PC-3 (cell line): Measurements from ENCODE around the gene TTC28. TPM values are rescaled to one million over a fixed set of nuclear protein-coding genes. Genes with fewer than 3 reads are reported as not detected.

Experiments used
- ATAC-seq: fragments of 200-7000 bp; cut with Tn5 transposase; 2 replicates; pipeline ENCODE4 v1.9.1; 2020; ENCODE audit warnings: mild to moderate bottlenecking, moderate library complexity
- BruUV-seq: library from RNA; stranded (reverse); fragments of 400-500 nt; replicated peaks from 2 replicates; lab custom pipeline; 2021; lab: Mats Ljungman, UMichigan
- CTCF ChIA-PET: fragments of 300-600 bp; sonication (Branson Sonifier 250); formaldehyde crosslinking; loops from one replicate; lab custom pipeline; 2022; ENCODE audit warnings: antibody characterized with exemption; lab: Charles Lee
- POLR2A ChIA-PET: fragments of 300-600 bp; sonication (Branson Sonifier 250); formaldehyde crosslinking; loops from one replicate; lab custom pipeline; 2022; ENCODE audit warnings: antibody characterized with exemption; ENCODE audit not compliant: unreplicated experiment; lab: Charles Lee
- DNase-seq: peaks from one replicate; pipeline ENCODE4 v3.0.0-alpha.2; 2015
- H2AFZ ChIP-seq: fragments of 300-600 bp; sonication (generic); 2 replicates; pipeline ENCODE4 v1.6.0; 2016; ENCODE audit warnings: antibody characterized with exemption, low read length
- H3F3A ChIP-seq: fragments of 300-600 bp; sonication (generic); one replicate; pipeline ENCODE4 v1.6.0; 2017; ENCODE audit warnings: antibody characterized with exemption, low read length, control low read depth, mild to moderate bottlenecking; ENCODE audit not compliant: unreplicated experiment
- H3K27ac ChIP-seq: fragments of 300-600 bp; sonication (generic); 2 replicates; pipeline ENCODE4 v1.5.1; 2016; ENCODE audit warnings: mild to moderate bottlenecking, low read length
- H3K27me3 ChIP-seq: fragments of 300-600 bp; sonication (generic); 2 replicates; pipeline ENCODE4 v1.6.1; 2016; ENCODE audit warnings: low read length, mixed read lengths
- H3K36me3 ChIP-seq: fragments of 300-600 bp; sonication (generic); 2 replicates; pipeline ENCODE4 v1.6.1; 2016; ENCODE audit warnings: low read depth, mixed run types, low read length, mixed read lengths
- H3K4me1 ChIP-seq: fragments of 300-600 bp; sonication (generic); 2 replicates; pipeline ENCODE4 v1.5.1; 2016; ENCODE audit warnings: low read length; ENCODE audit not compliant: insufficient read depth
- H3K4me2 ChIP-seq: fragments of 300-600 bp; sonication (generic); 2 replicates; pipeline ENCODE4 v1.6.0; 2016; ENCODE audit warnings: low read length
- H3K4me3 ChIP-seq: fragments of 300-600 bp; sonication (generic); 2 replicates; pipeline ENCODE4 v1.5.1; 2016; ENCODE audit warnings: mild to moderate bottlenecking, low read length, mixed read lengths
- H3K79me2 ChIP-seq: fragments of 300-600 bp; sonication (generic); 2 replicates; pipeline ENCODE4 v1.6.1; 2017; ENCODE audit warnings: low read length, mixed read lengths
- H3K9ac ChIP-seq: fragments of 300-600 bp; sonication (generic); 2 replicates; pipeline ENCODE4 v1.6.0; 2016; ENCODE audit warnings: mild to moderate bottlenecking, low read length
- H3K9me2 ChIP-seq: fragments of 300-600 bp; sonication (generic); replicated peaks from 2 replicates; pipeline ENCODE4 v1.6.1; 2016; ENCODE audit warnings: mixed run types, low read length, mixed read lengths
- H3K9me3 ChIP-seq: fragments of 300-600 bp; sonication (generic); 2 replicates; pipeline ENCODE4 v1.6.1; 2016; ENCODE audit warnings: low read length, mixed read lengths
- H4K20me1 ChIP-seq: fragments of 300-600 bp; sonication (generic); 2 replicates; pipeline ENCODE4 v1.6.1; 2016; ENCODE audit warnings: low read length, mixed read lengths
- EZH2 ChIP-seq: fragments of 300-600 bp; sonication (generic); IDR thresholded peaks from one replicate; pipeline ENCODE4 v1.6.1; 2017; ENCODE audit warnings: antibody characterized with exemption, mild to moderate bottlenecking, low read length; ENCODE audit not compliant: unreplicated experiment
- EZH2phosphoT487 ChIP-seq: fragments of 300-600 bp; sonication (generic); IDR thresholded peaks from 2 replicates; pipeline ENCODE4 v1.6.1; 2018; ENCODE audit warnings: mild to moderate bottlenecking, antibody characterized with exemption, low read length, borderline replicate concordance
- intact Hi-C: fragments of 100-400 bp; cut with micrococcal nuclease; formaldehyde crosslinking; loops from 2 replicates; pipeline ENCODE4 v1.9.0; 2023
- total RNA-seq: library from RNA; depleted of rRNA; stranded (reverse); fragments of >200 nt; gene quantifications from 2 replicates; pipeline ENCODE4 v1.2.3, GENCODE V29; 2014
- TF ChIP-seq, protein P1 (sequence below): fragments of 300-600 bp; sonication (generic); conservative IDR thresholded peaks from 2 replicates; pipeline ENCODE4 v1.5.1; 2017; ENCODE audit warnings: antibody characterized with exemption, low read depth, mild to moderate bottlenecking, low read length

TTC28 gene
- total RNA-seq, 1 experiment from 2014 or later: 6.3 TPM

DNA sequence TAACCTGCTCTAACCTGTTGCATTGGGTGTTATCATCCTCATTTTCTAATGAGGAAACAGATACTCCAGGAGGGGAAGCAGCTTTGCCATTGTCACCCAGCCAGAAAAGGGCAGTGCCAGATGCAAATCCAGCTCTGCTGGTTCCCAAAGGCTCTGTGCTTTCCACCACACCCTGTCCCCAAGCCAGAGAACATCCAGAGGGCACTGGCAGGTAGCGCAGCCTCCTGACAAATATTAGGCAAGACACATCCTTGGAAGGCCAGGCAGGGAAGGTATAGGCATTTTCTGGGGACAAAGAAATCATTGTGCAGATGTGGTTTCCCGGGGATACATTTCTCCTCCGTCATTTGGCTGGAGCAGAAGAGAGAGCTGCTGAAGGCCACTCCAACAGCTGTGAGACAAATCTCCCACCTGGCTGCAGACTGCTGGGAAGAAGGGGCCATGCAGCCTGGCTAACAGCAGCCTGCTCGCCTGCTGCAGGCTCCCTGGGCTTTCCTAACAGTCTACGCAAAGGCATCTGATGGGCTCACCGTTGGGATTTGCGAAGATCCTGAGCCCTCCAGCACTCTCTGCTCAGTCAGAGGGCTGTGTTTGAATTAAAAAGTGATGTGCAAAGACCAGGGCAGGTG, 666.7 kb downstream of the TTC28 start:
- H3K27ac ChIP-seq: no peak overlapping the region
- no peaks in the 10 kb centered on the region for H3K9me3 ChIP-seq
- H3F3A ChIP-seq: no peaks in the 10 kb centered on the region
- H3K4me3 ChIP-seq: no peak overlapping the region
- no peak for ATAC-seq
- no peak for DNase-seq
- H2AFZ ChIP-seq: no peak overlapping the region
- ChIA-PET CTCF (no interaction called here), POLR2A (no interaction called here)
- no peak overlapping the region for H3K4me2 ChIP-seq
- H3K9me2 ChIP-seq: no peaks in the 10 kb centered on the region
- no peaks in the 10 kb centered on the region for H3K27me3 ChIP-seq
- H3K4me1 ChIP-seq: no peaks in the 10 kb centered on the region
- H4K20me1 ChIP-seq: no peaks in the 10 kb centered on the region
- TF ChIP-seq, protein P1, sequence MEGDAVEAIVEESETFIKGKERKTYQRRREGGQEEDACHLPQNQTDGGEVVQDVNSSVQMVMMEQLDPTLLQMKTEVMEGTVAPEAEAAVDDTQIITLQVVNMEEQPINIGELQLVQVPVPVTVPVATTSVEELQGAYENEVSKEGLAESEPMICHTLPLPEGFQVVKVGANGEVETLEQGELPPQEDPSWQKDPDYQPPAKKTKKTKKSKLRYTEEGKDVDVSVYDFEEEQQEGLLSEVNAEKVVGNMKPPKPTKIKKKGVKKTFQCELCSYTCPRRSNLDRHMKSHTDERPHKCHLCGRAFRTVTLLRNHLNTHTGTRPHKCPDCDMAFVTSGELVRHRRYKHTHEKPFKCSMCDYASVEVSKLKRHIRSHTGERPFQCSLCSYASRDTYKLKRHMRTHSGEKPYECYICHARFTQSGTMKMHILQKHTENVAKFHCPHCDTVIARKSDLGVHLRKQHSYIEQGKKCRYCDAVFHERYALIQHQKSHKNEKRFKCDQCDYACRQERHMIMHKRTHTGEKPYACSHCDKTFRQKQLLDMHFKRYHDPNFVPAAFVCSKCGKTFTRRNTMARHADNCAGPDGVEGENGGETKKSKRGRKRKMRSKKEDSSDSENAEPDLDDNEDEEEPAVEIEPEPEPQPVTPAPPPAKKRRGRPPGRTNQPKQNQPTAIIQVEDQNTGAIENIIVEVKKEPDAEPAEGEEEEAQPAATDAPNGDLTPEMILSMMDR: no peak
- TF ChIP-seq EZH2: no peak
- TF ChIP-seq EZH2phosphoT487: no peak
- H3K36me3 ChIP-seq: no peaks in the 10 kb centered on the region
- no TSS peak for BruUV-seq
- intact Hi-C loops: no loop called here
- H3K9ac ChIP-seq: no peak overlapping the region
- no peaks in the 10 kb centered on the region for H3K79me2 ChIP-seq

DNA sequence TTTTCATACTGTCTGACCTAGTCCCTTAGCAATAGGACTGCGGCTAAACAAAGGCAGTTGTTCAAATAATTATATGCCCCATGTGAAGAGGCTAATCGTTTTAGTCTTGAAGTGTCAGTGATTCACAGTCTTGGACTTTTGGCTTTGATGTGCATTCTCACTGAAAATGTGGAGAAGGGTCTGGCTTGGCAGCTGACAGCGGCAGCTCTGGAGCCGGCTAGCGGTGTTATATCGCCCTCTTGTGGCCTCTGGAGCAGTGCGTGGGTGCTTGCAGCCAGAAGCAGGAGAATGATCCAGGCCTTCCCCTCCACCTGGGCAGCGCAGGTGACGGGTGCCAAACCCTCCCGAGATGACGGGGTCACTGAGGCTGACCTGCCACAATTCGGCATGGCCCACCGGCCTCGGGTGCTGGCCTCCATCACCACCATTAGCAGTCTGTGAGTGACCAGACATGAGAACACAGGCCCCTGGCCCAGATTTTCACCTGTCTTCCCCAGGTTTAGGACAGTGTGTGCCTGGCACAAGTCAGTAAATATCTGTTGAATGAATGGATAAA, 670.3 kb downstream of the TTC28 start:
- Histone ChIP-seq H4K20me1 (no peaks in the 10 kb centered on the region), H2AFZ (no peak overlapping the region), H3K79me2 (no peaks in the 10 kb centered on the region), H3K27me3 (no peaks in the 10 kb centered on the region), H3K4me2 (no peak overlapping the region), H3F3A (no peaks in the 10 kb centered on the region), H3K9ac (no peak overlapping the region), H3K4me3 (no peak overlapping the region), H3K27ac (no peak overlapping the region), H3K4me1 (no peaks in the 10 kb centered on the region), H3K9me2 (no peaks in the 10 kb centered on the region), H3K9me3 (no peaks in the 10 kb centered on the region), H3K36me3 (no peaks in the 10 kb centered on the region)
- no TSS peak for BruUV-seq
- TF ChIP-seq EZH2phosphoT487: no peak
- TF ChIP-seq, protein P1: peak; percentile 87
- intact Hi-C loops: loop anchor here (1.0 kb wide), 2 partner anchors 123 to 128 kb away; no protein-coding TSS in a partner anchor
- ChIA-PET CTCF (no interaction called here), POLR2A (no interaction called here)
- ATAC-seq: peak; percentile 96
- peak; percentile 75 for DNase-seq

DNA sequence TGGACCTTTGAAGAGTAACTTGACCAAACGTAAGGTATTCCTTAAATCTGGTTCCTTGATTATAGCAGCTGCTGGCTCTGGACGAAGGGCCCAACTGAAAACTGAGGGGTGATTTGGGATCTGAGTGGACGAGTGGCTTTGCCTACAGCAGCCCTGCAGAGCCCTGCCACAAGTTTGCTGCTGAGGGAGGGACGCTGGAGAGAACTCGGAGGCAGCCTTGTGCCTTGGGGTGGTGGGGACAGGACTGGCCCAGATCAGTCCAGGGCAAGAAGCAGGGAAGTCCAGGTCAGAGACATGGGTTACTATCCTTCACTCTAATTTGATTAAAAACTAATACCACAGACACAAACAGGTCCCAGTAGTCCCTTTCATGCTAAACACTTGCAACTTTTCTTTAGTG, 671.0 kb downstream of the TTC28 start:
- H2AFZ ChIP-seq: no peak overlapping the region
- H3K9me3 ChIP-seq: no peaks in the 10 kb centered on the region
- H3K9ac ChIP-seq: no peak overlapping the region
- DNase-seq: no peak
- ChIA-PET CTCF (interaction anchor here (0.6 kb wide), 1 partner anchor 175 kb away, joined by 3 read pairs; no protein-coding TSS in a partner anchor), POLR2A (no interaction called here)
- no peaks in the 10 kb centered on the region for H3K27me3 ChIP-seq
- no peaks in the 10 kb centered on the region for H3K79me2 ChIP-seq
- no peaks in the 10 kb centered on the region for H3K36me3 ChIP-seq
- no peak overlapping the region for H3K27ac ChIP-seq
- no peak for ATAC-seq
- no peaks in the 10 kb centered on the region for H3F3A ChIP-seq
- no TSS peak for BruUV-seq
- intact Hi-C loops: loop anchor here (1.0 kb wide), 2 partner anchors 122 to 127 kb away; no protein-coding TSS in a partner anchor
- TF ChIP-seq, protein P1: no peak
- TF ChIP-seq EZH2phosphoT487: no peak
- no peak for TF ChIP-seq EZH2
- no peaks in the 10 kb centered on the region for H3K9me2 ChIP-seq
- no peaks in the 10 kb centered on the region for H4K20me1 ChIP-seq
- H3K4me2 ChIP-seq: no peak overlapping the region
- H3K4me3 ChIP-seq: no peak overlapping the region
- H3K4me1 ChIP-seq: no peaks in the 10 kb centered on the region
